ENCODE data around the gene PTPRN2.
"Not testable (repeated sequence)": the region's sequence is repeated elsewhere in the genome, so short reads cannot be mapped to it uniquely, and the experiment has no call there.

Gene PTPRN2

DNA sequence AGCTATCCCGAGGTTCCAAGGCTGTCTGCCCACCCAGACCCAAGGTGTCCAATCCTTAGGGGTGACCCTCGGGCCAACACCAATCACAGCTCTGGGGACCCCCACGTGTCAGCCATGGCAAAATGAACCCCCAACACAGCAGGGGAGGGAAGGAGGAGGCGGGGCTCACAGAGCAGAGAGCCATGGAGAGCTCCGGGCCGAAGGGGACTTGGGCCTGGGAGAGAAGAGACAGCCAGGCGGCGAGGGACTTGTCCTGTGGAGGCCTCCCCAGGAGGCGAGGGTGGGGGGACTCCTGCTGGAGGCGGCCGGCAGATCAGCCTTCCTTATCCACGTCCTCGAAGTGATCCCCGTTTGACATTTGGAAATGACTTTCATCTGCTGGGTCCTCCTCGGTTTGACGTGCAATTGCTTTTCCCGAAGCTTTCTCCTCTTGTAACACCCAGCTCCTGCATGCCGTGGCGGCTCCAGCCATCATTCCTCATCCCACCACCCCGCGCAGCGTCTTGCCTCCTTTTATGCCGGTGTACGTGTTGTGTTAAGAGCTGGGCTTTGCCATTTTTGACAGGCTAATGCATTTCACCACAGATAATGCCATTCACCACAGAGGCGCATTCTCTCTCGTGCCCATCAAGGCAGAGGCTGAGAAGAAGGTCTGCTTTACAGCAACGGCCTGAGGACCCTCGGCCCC lies 913.5 kb downstream of the PTPRN2 start:
- DNase-seq (ENCODE audit: low read depth) = no peak

DNA sequence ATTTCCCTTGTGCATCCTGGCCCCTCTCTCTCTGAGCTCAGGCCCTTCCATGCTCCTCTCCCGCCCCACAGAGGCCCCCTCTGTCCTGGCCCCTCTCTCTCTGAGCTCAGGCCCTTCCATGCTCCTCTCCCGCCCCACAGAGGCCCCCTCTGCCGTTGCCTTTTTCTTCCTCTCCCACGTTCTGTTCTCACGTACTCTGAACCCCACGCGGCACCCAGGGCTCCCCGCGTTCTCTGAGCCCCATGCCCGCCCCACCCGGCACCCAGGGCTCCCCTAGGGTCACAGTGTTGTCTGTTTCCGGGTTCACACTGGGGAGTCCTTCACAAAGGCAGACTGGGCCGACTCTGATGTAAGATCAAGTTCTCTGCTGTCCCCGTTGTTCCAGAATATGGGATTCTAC lies 914.0 kb downstream of the PTPRN2 start:
- DNase-seq (ENCODE audit: low read depth) = no peak

DNA sequence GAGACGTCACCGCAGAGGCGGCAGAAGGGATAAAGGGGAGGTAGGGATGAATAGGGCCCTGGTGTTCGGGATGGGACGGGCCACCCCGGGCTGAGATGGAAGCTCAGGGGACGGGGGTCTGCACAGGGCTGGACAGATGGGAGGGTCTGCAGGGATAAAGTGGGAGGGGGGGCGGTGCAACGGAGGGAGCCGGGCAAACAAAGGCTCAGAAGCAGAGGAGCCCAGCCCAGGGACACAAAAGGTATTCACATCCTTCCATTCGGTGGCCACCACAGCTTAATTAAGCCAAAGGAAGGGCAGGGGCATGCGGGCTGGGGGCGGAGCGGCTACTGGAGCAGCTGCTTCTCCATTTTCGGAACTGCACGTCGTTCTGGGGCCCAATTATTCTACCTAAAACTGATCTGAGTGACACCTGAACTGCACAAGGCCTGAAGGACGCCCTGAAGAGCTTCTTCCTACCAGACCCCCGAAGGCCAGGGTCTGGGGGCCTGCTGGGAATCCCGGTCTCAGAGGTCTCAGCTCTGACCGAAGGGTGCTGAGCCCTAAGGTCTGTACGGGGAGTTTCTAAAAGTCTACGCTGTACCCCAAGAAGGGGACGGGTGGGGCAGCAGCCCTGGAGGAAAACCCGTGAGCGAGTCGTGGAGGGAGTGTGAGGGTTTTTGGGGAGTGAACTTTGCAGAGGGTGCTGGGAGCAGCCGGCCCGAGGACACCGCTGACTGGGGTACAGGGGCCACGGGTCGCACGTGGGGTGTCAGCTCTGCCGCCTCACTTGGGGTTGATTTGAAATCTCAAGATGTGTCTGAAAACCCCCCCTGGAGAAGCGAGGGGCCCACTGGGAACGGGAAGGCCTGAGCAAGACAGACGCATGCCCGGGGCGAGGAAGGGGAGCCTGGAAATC lies 916.0 kb downstream of the PTPRN2 start:
- DNase-seq (ENCODE audit: low read depth) = no peak

DNA sequence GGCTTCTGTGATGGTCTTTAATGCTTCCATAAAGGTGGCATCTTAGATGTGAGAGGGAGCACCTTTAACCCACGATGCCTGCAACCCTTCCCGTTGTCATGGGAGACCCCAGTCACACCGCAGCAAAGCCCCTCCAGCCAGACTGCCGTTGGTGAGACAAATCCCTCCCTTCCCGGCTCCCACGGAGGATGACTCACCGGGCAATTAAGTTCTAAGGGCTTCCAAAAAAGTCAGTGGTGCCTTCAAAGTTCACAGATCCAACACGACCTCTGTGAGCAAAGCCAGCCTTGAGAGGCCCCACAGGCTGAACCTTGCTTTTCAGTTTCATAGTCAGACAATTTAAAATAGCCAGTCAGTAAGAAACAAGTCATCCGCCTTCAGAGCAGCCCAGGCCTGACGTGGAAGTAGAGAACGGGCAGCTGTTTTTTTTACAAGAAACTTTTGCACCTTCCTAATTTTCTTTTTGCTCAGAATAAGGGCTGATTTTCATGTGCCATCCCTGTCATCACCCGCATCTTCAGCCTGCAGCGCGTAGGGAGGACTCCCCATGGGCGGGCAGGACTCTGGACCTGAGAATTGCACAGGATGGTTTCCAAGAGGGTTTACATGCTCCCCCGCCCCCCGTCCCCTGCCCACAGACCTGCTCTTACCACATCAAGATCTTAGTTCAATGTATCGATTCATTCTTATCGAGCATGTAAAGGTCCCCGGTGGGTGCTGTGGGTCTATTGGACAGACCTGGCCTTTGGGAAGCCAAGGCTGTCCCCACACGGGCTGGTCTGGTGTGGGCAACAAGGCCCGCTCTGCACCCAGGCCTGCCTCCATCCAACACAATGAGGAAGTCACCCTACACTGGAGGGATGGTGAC lies 916.9 kb downstream of the PTPRN2 start:
- no peak for DNase-seq (ENCODE audit: low read depth)

DNA sequence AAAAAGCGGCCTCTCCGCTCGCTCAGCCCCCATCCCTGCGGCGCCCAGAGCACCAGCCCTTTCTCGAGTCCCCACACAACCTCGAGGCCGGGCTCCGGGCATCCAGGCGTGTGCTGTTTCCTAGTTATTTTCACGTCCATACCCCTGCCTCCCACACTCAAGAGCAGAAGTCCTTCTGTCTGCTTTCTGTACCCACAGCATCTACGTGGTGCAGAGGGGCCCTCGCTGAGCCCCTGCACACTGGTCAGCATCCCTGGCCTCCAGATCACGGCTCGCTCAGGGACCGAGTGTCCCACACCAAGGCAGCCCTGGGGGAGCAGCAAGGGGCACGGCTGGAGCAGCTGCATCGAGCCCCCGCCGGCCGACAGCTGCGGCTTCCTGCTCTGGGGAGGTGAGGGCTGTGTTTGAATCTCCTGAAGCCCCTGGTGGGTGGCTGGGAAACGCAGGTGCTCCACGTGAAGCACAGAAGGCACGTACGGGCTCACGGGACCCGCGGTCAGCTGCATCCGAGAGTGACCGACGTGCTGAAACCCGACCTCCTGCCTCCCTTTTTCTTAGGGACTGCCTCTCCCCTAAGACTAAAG lies 917.8 kb downstream of the PTPRN2 start:
- DNase-seq (ENCODE audit: low read depth) = no peak

DNA sequence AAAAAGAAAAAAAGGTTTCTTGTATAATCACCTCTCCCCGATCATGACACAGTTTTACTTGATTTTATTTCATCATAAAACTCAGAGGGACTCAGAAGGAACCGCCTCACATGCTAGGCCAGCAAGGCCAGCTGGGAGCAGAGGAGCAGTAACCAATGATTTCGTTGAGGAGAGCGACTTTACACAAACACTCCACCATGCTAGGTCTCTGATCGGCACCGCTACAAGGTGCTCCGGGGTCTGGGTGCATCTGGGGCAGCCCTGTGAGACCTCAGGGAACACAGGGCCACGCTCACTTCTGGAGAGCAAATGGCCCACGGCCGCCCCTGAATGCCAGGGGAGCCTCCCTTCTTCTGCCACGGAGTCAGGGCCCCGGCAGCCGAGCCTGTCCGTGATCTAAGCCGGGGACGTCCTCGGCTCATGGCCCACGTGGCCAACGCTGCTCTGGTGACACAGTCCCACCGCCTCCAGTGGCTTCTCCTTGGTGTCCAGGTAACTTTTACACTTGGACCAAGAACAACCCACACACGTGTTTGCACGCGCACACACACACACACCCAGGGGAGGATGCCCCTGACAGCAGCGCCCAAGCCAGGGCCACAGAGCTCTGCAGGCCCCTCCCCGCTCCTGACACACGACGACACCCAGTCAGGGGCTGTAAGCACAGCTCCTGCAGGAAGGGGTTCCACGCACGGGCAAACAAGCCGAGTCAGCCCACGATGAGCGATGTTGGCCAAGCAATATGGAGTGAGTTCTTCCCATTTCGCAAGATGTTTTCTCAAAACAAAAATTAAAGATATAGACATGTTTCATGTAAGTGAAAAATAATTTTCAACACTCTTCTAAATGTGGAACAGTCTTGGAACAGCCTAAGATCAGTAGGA lies 918.5 kb downstream of the PTPRN2 start:
- DNase-seq (ENCODE audit: low read depth) = no peak

DNA sequence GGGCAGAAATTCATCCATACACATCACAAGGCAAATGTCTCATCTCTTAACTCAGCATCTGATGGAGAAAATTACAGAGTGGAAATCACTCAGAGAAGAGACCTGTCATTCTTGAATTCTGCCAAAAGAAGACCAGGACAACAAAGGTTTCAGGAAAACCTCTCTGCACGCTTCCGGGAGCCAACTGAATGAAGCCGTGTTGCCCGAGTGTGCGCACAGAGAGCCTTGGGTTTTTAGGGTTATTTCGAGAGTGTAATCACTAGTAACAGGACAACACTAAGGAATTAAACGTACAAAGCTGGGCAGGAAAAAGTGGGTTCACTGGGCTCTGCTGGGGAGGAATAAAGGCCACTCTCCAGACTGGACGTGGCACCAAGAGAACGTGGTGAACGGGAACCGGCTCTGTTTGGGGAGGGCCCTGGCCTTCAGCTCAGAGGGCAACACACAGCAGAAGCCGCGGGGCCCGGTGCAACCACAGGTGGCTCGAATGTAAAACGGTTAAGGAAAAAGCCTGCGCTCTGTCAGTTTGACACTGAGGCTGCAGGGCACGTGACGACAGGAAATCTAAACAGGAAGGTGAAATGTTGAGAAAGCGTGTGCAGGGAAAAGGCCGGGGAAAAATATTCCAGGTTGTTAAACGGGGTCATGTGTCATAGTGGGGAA lies 919.3 kb downstream of the PTPRN2 start:
- no peak for DNase-seq (ENCODE audit: low read depth)

DNA sequence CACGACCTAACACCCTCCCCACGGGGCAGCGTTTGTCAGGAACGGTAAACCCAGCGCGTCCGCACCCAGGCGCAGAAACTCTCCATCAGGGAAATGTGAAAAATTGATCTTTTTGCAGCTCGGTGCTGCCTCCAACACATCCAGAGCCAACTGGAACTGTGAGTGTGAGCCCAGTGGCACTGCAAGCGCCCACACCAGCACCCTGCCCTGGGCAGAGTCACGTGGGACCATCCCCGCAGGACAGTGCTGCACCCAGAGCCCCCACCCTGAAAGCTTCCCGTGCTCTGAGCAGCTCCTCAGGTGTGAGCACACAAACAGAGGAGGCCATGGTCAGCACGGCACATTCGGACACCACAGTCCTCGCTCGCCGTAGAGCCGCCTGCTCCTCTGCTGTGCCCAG lies 919.9 kb downstream of the PTPRN2 start:
- DNase-seq (ENCODE audit: low read depth) = no peak

DNA sequence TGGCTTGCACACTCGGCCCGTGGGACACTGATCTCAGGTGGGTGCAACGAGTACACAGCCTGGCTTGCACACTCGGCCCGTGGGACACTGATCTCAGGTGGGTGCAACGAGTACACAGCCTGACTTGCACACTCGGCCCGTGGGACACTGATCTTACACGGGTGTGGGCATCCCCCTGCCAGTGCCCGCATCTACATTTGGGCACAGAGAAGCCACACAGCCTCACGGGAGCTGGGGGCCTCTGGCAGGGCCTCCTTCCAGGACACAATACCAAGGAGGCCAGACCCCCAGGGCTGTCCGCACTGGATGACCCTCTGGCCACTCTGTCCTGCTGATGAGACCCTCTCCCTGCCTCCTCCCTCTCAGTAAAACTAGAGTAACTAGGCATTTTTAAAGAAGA lies 920.4 kb downstream of the PTPRN2 start:
- DNase-seq (ENCODE audit: low read depth) = no peak

DNA sequence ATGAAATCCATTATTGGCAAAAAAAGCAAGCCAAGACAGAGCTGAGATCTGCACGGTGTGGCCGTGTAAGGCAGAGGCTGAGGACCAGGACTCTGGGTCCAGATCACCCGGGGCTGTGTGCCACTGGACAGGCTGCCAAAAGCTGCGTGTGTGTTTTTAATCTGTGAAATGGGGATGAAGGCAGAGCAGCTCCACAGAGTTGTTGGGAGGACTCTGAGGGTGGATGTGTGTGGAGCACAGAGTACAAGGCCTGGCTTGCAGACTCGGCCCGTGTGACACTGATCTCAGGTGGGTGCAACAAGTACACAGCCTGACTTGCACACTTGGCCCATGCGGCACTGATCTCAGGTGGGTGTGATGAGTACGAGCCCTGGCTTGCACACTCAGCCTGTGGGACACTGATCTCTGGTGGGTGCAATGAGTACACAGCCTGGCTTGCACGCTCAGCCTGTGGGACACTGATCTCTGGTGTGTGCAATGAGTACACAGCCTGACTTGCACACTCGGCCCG lies 921.0 kb downstream of the PTPRN2 start:
- DNase-seq (ENCODE audit: low read depth) = no peak

DNA sequence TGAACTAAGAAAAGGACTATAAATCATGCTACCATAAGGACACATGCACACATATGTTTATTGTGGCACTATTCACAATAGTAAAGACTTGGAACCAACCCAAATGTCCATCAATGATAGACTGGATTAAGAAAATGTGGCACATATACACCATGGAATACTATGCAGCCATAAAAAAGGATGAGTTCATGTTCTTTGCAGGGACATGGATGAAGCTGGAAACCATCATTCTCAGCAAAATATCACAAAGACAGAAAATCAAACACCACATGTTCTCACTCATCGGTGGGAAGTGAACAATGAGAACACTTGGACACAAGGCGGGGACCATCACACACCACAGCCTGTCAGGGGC lies 922.0 kb downstream of the PTPRN2 start:
- not testable (repeated sequence) for DNase-seq (ENCODE audit: low read depth)

DNA sequence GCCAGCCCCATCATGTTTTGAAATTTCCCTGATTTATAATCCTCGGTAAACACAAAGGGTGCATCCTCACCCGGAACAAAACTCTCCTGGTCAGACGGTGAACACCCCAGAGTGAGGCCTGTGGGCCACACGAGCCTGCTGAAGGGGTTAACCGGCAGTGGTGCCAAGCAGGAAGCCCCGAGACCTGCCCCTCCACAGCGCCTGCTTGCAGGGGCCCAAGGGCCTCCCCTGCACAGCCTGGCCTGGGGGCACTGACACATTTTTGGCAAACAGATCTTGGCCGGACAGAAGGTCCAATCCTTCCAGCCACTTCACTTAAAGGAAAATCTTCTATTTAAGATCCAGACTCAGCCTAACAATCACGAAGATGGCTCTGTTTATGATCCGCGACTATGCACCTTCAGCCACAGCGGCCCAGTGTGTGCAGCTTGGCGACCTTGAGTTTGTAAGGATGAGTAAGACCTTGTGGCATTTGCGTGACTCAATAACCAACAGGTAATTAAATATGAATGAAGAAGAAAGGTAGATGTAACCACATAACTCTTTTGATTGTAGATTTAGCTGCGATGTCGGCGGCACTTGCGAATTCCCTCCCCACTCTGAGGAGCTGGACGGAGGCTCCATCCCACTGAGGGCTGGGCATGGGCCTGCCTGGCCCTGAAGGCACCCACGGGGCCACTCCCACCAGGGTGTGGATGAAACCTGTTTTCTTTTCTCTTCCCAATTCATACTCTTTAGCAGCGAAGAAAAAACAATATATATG lies 922.6 kb downstream of the PTPRN2 start:
- no peak for DNase-seq (ENCODE audit: low read depth)

DNA sequence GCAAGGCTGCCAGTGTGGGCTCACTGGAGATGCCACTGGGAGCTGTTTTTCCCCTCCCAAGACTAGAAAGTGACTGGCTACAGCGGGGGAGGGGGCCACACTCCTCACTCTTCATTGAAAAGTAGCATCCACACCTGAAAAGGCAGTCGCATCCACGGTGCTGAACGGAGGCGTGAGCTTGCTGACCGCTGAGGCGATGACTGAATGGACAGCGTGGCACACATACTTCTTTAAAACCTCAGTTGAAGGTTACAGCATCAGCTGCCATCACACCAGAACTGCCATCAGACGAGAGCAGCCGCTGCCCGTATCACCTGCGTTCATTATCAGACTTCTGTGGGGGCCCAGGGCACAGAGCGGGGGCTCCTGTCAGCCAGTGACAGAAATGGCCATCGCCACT lies 923.6 kb downstream of the PTPRN2 start:
- DNase-seq (ENCODE audit: low read depth) = no peak

DNA sequence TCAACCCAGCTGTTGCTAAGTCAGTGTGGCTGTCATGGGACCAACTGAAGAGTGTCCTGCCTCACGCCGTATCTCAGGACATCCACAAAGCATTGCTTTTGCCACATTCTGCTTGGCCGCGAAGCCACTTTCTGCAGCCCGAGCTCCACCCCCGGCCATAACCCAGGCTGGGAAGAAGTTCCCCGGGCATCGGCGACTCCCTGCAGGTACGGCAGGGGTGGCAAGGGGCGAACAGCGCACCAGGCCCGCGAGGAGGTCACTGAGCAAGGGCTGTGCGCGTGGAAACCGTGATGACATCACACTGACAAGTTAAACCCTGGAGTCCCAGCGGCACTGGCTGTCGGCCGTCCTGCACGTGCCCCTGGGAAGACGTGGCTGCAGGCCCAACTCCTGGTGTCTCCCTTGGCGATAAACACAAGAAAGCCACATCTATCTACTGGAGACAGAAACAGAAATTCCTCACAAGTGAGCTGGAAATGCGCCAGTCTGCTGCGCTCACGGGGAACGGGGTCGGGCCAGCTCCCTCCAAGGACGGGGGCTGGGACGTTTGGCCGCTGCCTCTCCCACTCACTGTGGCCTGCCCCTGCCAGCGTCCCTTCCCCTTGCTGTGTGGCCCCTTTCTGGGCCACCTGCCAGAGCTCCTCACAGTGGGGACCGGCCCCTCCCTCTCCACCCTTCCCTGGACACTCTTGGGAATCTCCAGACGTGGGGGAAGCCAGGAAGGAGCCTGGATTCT lies 924.5 kb downstream of the PTPRN2 start:
- DNase-seq (ENCODE audit: low read depth) = no peak

DNA sequence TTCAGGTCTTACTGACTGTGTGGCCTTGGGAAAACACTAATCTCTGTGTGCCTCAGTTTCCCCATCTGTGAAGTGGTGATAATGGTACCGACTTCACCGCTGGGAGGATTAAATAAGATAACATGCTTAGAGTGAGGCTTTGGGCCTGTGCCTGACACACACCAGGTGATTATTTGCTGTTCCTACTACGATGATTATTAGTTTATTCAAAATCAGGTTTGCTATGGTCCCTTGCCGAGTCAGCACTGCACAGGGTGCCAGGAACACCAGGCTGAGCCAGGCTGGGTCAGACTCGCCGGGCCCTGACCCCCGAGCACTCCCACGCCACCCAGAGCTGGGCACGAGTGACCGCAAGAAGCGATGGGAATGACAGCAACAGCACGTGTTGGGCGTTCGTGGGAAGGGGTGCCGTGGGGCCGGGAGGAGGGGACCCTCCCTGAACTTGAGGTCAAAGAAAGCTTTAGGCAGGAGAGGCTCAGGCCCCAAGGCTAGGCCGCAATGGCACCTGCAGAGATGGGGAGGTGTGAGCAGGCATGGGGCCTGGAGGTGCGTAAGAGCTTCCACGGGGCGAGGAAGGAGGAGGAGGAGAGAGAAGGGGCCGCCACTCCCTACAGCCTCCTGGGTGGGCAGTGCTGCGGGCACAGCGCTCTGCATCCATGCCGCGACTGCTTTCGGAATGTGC lies 925.4 kb downstream of the PTPRN2 start:
- DNase-seq (ENCODE audit: low read depth) = no peak

DNA sequence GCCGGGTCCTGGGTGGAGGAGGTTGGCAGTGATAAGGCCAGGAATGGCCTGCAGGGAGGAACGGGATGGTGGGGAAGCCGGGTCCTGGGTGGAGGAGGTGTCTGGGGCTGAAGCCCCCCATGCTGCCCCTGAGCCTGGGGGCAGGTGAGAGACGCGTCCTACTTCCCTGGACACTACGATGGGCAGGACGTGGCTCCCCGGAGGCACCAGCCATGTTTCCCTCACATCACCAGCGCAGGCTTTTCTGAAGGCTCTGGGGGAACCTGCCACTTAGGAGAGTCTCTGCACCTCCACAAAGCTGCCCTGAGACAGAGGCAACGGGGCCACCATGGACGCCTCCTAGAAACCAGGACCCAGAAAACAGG lies 926.0 kb downstream of the PTPRN2 start:
- no peak for DNase-seq (ENCODE audit: low read depth)

DNA sequence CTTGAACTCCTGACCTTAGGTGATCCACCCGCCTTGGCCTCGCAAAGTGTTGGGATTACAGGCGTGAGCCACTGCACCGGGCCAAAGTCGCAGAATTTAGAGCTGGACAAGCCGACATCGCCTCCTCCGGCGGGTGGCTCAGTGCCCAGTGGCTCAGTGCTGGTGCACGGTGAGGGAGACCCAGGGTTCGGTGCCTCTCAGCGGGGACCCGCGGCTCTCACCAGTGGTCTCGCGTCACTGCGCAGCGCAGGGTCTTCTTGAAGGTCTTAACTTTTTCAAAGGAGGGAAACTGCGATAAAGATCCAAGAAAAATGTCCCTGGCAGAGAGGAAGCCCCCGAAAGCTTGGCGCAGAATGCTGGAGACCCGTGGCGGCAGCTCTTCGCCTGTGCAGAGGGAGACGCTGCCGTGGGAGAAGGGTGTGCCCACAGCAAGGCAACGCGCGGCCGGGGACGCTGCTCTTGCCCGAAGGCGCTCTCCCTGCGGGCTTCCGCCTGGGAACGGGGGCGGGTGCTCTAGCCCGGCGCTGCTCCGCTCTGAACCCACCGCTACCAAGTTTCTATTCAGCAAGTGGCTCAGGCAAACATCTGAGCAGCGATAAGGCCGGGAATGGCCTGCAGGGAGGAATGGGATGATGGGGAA lies 926.5 kb downstream of the PTPRN2 start:
- no peak for DNase-seq (ENCODE audit: low read depth)

DNA sequence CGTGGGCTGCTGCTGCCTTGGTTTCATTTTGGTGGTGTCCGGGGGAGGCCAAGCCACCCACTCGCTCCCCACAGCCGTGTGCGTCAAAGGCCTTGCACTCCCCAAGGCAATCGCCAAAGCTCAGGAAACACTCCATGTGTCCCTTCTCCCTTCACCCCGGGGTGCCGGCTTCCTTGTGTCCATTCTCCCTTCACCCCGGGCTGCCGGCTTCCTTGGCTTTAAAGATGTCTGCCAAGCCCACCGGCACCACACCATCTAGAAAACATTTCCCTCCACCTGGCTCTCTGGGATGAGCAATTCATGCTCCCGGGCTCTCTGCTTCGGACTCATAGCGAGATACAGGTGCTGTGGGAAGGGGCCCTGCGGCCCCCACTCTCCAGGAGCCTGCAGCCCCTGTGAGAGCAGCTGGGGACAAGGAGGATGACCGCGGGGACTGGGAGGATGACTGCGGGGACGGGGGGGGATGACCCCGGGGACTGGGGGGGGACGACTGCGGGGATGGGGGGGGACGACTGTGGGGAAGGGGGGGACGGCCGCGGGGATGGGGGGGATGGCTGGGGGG lies 928.7 kb downstream of the PTPRN2 start:
- DNase-seq (ENCODE audit: low read depth) = no peak
